ENCODE measurements around the gene HSP90AA1. TPM values are rescaled to one million over a fixed set of nuclear protein-coding genes. Genes with fewer than 3 reads are reported as not detected.

HSP90AA1 gene
- total RNA-seq, 2 donors from 2014 or later, result 197 to 251 TPM

GRCh38 chr14:102097441-102098135, 10.7 kb upstream of the HSP90AA1 start:
- H3K9me3 ChIP-seq, result no peaks in the 10 kb centered on the region
- intact Hi-C loops (cut with DNase I), result loop anchor here (5.0 kb wide), 1 partner anchor 45 kb away; no protein-coding TSS in a partner anchor
- ATAC-seq (no peak), DNase-seq (peak in 2 of 4 donors; percentile 22 to 37)
- no peaks in the 10 kb centered on the region for H3K36me3 ChIP-seq (replicated peaks in 1 of 2; ENCODE audit: insufficient read depth in 1 of 2, low read depth in 2 of 2)
- H3K4me3 ChIP-seq, result no peak overlapping the region
- peaks cover 4% of the 10 kb centered on the region for H3K4me1 ChIP-seq
- WGBS, 2 donors, result 56 to 80% methylated on average over 5 to 7 of the region's 7 CpGs
- no peaks in the 10 kb centered on the region for H3K27me3 ChIP-seq
- no peak overlapping the region for H3K27ac ChIP-seq
- TF ChIP-seq POLR2A (IDR thresholded peaks at IDR 0.05) (no peak), CTCF (IDR thresholded peaks at IDR 0.05) (no peak)

- DNase-seq (peak; percentile 86 to 92 (median 87)), ATAC-seq (peak; percentile 86)
- WGBS, 2 donors, result 29 to 33% methylated on average over 12 of the region's 12 CpGs
- Histone ChIP-seq H3K4me1 (peaks cover 4% of the 10 kb centered on the region), H3K9me3 (no peaks in the 10 kb centered on the region), H3K4me3 (no peak overlapping the region), H3K27me3 (no peaks in the 10 kb centered on the region), H3K36me3 (replicated peaks in 1 of 2; ENCODE audit: insufficient read depth in 1 of 2, low read depth in 2 of 2) (no peaks in the 10 kb centered on the region), H3K27ac (no peak overlapping the region)
- peak; percentile 68 to 91 (median 84) for TF ChIP-seq CTCF (IDR thresholded peaks at IDR 0.05)
- no peak for TF ChIP-seq POLR2A (IDR thresholded peaks at IDR 0.05)
- intact Hi-C loops (cut with DNase I), result loop anchor here (5.0 kb wide), 1 partner anchor 44 kb away; no protein-coding TSS in a partner anchor
Observed at GRCh38 chr14:102096569-102097188, 9.8 kb upstream of the HSP90AA1 start.

DNA sequence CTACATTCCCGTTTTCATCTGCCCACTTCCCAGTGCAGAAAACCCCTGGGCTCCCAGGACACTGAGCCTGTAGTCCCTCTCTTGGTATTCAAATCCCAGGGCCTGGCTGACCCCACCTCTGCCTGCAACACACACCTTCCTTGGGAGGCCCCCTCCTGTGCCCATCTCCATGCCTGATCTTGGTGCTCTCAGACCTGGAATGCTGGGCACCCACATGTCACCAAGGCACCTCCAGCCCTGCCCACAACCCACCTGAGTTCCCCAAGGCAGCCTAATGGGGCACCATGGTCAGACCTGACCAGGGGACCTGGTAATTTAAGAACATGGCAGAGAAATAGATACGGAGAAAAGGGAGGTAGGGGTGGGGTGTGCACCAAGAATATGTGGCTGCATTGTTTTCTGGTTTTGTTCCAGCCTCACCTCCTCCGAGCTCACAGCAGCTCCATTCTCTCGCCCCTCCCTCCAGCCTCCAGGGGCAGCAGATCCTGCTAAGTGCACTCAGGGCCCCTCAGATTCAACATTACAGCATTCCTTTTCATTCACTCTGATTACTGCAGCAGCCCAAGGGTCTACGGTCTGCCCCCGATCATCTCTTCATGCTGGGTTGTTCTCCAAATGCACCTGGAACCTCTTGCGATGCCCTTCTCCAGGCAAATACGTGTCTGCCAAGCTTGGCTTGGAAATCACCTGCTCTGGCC, 9.2 kb upstream of the HSP90AA1 start:
- no peaks in the 10 kb centered on the region for H3K27me3 ChIP-seq
- intact Hi-C loops (cut with DNase I), result loop anchor here (5.0 kb wide), 1 partner anchor 44 kb away; no protein-coding TSS in a partner anchor
- H3K27ac ChIP-seq, result no peak overlapping the region
- H3K4me3 ChIP-seq, result no peak overlapping the region
- H3K9me3 ChIP-seq, result no peaks in the 10 kb centered on the region
- no peaks in the 10 kb centered on the region for H3K36me3 ChIP-seq (replicated peaks in 1 of 2; ENCODE audit: insufficient read depth in 1 of 2, low read depth in 2 of 2)
- no peak for ATAC-seq
- no peak for TF ChIP-seq POLR2A (IDR thresholded peaks at IDR 0.05)
- TF ChIP-seq CTCF (IDR thresholded peaks at IDR 0.05), result no peak
- no peak for DNase-seq
- WGBS, 2 donors, result 42% methylated on average over 8 of the region's 8 CpGs
- peaks cover 4% of the 10 kb centered on the region for H3K4me1 ChIP-seq

- intact Hi-C loops (cut with DNase I), result loop anchor here (5.0 kb wide), 1 partner anchor 43 kb away; no protein-coding TSS in a partner anchor
- ATAC-seq, result no peak
- Histone ChIP-seq H3K27me3 (no peaks in the 10 kb centered on the region), H3K4me3 (no peak overlapping the region), H3K36me3 (replicated peaks in 1 of 2; ENCODE audit: insufficient read depth in 1 of 2, low read depth in 2 of 2) (no peaks in the 10 kb centered on the region), H3K27ac (no peak overlapping the region), H3K4me1 (peaks cover 4% of the 10 kb centered on the region), H3K9me3 (no peaks in the 10 kb centered on the region)
- 77 to 79% methylated on average over 6 of the region's 6 CpGs for WGBS, 2 donors
- DNase-seq, result no peak
- TF ChIP-seq CTCF (IDR thresholded peaks at IDR 0.05) (no peak), POLR2A (IDR thresholded peaks at IDR 0.05) (no peak)
Observed at GRCh38 chr14:102095231-102095870, 8.5 kb upstream of the HSP90AA1 start.

Data from body of pancreas (tissue), 4 donors.